NCI-H2171 (cell line): ENCODE results near the gene MAGEB4.

Experiments
- DNase-seq: peaks from one replicate; lab custom pipeline; 2025; lab: John Stamatoyannopoulos, UW

MAGEB4 gene

GRCh38 chrX:30283456-30284200, 41.8 kb downstream of the MAGEB4 start:
- DNase-seq, result no peak
